ENCODE data around the gene CT45A1. TPM values are rescaled to one million over a fixed set of nuclear protein-coding genes. Genes with fewer than 3 reads are reported as not detected.

Gene CT45A1
- total RNA-seq, 1 experiment from 2014 or later: not detected

DNA sequence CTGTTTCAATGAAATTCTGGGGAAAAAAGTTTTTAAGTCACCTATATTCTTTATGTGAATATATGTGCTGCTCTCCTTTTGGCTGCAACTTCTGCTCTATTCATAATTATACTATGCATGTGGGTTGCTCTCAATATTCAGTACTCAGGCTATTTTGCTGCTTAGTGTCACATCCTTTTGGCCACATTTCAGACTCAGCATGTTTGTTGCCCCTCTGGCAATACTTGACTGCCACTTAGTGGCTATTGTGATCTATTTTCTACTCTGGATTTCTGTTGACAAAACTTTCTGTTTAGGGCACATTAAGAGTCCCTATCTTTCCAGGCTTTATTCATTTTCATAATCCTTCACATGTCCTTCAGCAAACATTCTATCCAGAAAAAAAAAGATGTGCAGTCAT lies 15.8 kb upstream of the CT45A1 start:
- H3K4me1 Mint-ChIP-seq (ENCODE audit: low read depth, unreplicated experiment): no peaks in the 10 kb centered on the region
- POLR2A ChIA-PET: no interaction called here
- Histone ChIP-seq H3K4me3 (ENCODE audit: low read depth, low read length) (no peak overlapping the region), H3K36me3 (ENCODE audit: control insufficient read depth, insufficient read depth, low read length) (no peaks in the 10 kb centered on the region), H3K4me1 (no peaks in the 10 kb centered on the region), H3K9me3 (no peaks in the 10 kb centered on the region), H3K27me3 (replicated peaks; ENCODE audit: control insufficient read depth, insufficient read depth, low read length) (no peaks in the 10 kb centered on the region)
- no peak overlapping the region for H3K4me3 Mint-ChIP-seq (ENCODE audit: unreplicated experiment)
- no peaks in the 10 kb centered on the region for H3K36me3 Mint-ChIP-seq (ENCODE audit: insufficient read depth, unreplicated experiment)
- no peaks in the 10 kb centered on the region for H3K27me3 Mint-ChIP-seq (ENCODE audit: insufficient read depth, unreplicated experiment)
- TF ChIP-seq, protein P1, sequence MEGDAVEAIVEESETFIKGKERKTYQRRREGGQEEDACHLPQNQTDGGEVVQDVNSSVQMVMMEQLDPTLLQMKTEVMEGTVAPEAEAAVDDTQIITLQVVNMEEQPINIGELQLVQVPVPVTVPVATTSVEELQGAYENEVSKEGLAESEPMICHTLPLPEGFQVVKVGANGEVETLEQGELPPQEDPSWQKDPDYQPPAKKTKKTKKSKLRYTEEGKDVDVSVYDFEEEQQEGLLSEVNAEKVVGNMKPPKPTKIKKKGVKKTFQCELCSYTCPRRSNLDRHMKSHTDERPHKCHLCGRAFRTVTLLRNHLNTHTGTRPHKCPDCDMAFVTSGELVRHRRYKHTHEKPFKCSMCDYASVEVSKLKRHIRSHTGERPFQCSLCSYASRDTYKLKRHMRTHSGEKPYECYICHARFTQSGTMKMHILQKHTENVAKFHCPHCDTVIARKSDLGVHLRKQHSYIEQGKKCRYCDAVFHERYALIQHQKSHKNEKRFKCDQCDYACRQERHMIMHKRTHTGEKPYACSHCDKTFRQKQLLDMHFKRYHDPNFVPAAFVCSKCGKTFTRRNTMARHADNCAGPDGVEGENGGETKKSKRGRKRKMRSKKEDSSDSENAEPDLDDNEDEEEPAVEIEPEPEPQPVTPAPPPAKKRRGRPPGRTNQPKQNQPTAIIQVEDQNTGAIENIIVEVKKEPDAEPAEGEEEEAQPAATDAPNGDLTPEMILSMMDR (IDR thresholded peaks at IDR 0.05; ENCODE audit: insufficient read depth in 1 of 2, low read depth in 1 of 2, low read length in 1 of 2, severe bottlenecking in 1 of 2, unreplicated experiment in 1 of 2): no peak
- no peak for DNase-seq
- intact Hi-C loops (cut with micrococcal nuclease; ENCODE audit: unreplicated experiment): no loop called here
- no TSS peak for BruUV-seq (replicated peaks)
- H3K9me3 Mint-ChIP-seq (ENCODE audit: unreplicated experiment): no peaks in the 10 kb centered on the region
- CTCF ChIA-PET: no interaction called here
- no peak overlapping the region for H3K27ac Mint-ChIP-seq (ENCODE audit: unreplicated experiment)

DNA sequence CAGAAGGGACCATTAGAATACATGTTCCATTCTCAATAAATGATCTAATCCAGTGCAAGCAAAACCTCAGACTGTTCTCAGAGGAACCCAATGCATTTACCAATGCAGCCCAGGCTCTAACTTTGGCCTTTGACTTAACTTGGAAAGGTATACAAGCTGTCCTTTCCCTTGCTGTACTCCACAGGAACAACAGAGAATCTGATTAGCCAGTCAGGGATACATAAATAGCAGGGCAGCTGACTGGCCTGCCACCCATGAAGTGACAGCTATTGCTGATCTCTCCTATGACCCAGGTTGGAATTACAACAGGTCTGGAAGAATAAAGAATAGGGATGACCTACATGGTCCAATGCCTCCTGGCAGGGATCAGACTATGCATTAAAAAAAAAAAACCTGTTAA lies 14.5 kb upstream of the CT45A1 start:
- TF ChIP-seq, protein P1 (IDR thresholded peaks at IDR 0.05; ENCODE audit: insufficient read depth in 1 of 2, low read depth in 1 of 2, low read length in 1 of 2, severe bottlenecking in 1 of 2, unreplicated experiment in 1 of 2): no peak
- Mint-ChIP-seq H3K4me1 (ENCODE audit: low read depth, unreplicated experiment) (no peaks in the 10 kb centered on the region), H3K9me3 (ENCODE audit: unreplicated experiment) (no peaks in the 10 kb centered on the region), H3K36me3 (ENCODE audit: insufficient read depth, unreplicated experiment) (no peaks in the 10 kb centered on the region), H3K27ac (ENCODE audit: unreplicated experiment) (no peak overlapping the region), H3K27me3 (ENCODE audit: insufficient read depth, unreplicated experiment) (no peaks in the 10 kb centered on the region), H3K4me3 (ENCODE audit: unreplicated experiment) (no peak overlapping the region)
- Histone ChIP-seq H3K4me1 (no peaks in the 10 kb centered on the region), H3K4me3 (ENCODE audit: low read depth, low read length) (no peak overlapping the region), H3K27me3 (replicated peaks; ENCODE audit: control insufficient read depth, insufficient read depth, low read length) (no peaks in the 10 kb centered on the region), H3K9me3 (no peaks in the 10 kb centered on the region), H3K36me3 (ENCODE audit: control insufficient read depth, insufficient read depth, low read length) (no peaks in the 10 kb centered on the region)
- DNase-seq: no peak
- BruUV-seq (replicated peaks): no TSS peak
- ChIA-PET CTCF (no interaction called here), POLR2A (no interaction called here)
- intact Hi-C loops (cut with micrococcal nuclease; ENCODE audit: unreplicated experiment): no loop called here

DNA sequence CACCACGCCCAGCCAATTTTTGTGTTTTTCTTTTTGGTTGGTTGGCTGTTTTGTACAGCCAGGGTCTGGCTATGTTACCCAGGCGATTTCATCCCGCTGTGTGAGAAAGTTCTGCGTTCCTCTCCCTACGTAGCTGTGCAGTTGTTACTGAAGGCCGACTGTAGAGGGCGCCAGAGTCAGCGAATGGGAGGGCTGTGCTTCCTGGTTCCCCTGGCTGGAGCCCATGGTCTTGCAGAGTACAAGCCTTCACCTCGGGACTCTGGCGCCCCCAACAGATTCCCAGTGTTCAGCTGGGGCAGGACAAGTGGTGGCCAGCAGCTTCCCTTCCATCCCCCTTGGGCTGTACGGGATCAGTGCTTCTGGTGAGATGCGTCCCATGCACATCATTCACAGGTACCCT lies 5.6 kb upstream of the CT45A1 start:
- no peaks in the 10 kb centered on the region for H3K36me3 ChIP-seq (ENCODE audit: control insufficient read depth, insufficient read depth, low read length)
- CTCF ChIA-PET: no interaction called here
- no peaks in the 10 kb centered on the region for H3K9me3 ChIP-seq
- BruUV-seq (replicated peaks): no TSS peak
- H3K27me3 Mint-ChIP-seq (ENCODE audit: insufficient read depth, unreplicated experiment): no peaks in the 10 kb centered on the region
- no peak overlapping the region for H3K4me3 Mint-ChIP-seq (ENCODE audit: unreplicated experiment)
- POLR2A ChIA-PET: no interaction called here
- H3K4me3 ChIP-seq (ENCODE audit: low read depth, low read length): no peak overlapping the region
- no peaks in the 10 kb centered on the region for H3K9me3 Mint-ChIP-seq (ENCODE audit: unreplicated experiment)
- TF ChIP-seq, protein P1 (IDR thresholded peaks at IDR 0.05; ENCODE audit: insufficient read depth in 1 of 2, low read depth in 1 of 2, low read length in 1 of 2, severe bottlenecking in 1 of 2, unreplicated experiment in 1 of 2): peak in 1 of 2 experiments; percentile 22
- H3K4me1 Mint-ChIP-seq (ENCODE audit: low read depth, unreplicated experiment): no peaks in the 10 kb centered on the region
- H3K27ac Mint-ChIP-seq (ENCODE audit: unreplicated experiment): no peak overlapping the region
- intact Hi-C loops (cut with micrococcal nuclease; ENCODE audit: unreplicated experiment): no loop called here
- H3K4me1 ChIP-seq: no peaks in the 10 kb centered on the region
- no peaks in the 10 kb centered on the region for H3K36me3 Mint-ChIP-seq (ENCODE audit: insufficient read depth, unreplicated experiment)
- peak; percentile 36 for DNase-seq
- H3K27me3 ChIP-seq (replicated peaks; ENCODE audit: control insufficient read depth, insufficient read depth, low read length): no peaks in the 10 kb centered on the region

Measured in Caco-2 (cell line).